ENCODE data around the gene PREB.

The PREB gene

DNA sequence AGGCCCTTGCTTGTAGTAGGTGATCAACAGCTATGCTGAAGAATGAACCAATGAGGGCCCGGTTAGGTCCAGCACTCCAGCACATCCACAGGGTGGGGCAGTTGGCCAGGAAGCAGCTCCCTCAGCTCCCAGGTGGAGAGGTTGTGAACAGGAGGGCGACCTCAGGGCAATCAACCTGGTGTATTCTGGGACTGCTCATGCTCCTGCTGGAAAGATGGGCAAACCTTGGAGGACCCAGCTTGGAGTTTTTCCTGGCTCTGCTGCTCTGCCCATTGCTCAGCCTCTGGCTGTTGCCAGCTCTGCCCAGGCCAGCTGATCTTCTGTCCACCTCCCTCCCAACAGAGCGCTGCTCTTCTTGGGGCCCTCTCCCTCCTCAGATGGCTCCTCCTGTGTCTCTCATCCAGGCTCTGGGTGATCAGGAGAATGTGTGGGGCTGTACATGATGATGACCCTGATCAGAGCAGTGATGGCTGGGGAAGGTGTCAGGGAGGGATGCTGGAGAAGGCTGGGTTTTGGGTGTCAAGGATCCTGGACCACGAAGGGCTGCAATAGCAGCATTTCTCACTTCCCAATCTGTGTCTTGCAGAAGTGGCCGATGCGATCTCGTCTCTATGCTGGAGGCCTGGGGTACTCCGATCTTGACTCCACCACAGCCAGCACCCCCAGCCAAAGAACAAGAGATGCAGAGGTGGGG, 17.8 kb upstream of the PREB start:
- no peak for DNase-seq

DNA sequence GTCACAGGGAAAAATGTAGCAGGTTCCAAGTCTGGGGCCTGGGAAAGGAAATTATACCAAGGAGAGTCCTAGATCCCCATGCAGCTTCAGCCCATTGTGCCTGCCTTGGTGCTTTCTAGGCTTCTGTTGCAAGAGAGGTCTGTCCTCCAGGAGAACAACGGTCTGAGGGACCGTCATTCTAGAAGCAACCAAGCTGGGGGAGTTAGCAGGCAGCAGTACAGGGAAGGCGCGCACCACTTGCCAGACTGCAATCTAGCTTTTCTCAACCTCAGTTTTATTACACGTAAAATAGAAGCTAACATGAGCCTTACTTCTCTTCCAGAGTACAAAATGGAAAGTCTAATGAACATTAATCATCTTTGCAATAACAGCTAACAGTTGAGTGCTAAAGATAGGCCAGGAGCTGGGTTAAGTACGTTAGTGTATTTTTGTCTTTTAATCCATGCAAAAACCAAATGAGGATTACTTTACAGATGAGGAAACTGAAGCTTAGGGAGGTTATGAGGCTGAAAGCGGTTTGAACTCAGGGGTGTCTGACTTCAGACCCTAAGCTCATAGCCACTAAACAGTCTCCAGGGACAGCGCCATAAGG, 16.3 kb upstream of the PREB start:
- DNase-seq = no peak

DNA sequence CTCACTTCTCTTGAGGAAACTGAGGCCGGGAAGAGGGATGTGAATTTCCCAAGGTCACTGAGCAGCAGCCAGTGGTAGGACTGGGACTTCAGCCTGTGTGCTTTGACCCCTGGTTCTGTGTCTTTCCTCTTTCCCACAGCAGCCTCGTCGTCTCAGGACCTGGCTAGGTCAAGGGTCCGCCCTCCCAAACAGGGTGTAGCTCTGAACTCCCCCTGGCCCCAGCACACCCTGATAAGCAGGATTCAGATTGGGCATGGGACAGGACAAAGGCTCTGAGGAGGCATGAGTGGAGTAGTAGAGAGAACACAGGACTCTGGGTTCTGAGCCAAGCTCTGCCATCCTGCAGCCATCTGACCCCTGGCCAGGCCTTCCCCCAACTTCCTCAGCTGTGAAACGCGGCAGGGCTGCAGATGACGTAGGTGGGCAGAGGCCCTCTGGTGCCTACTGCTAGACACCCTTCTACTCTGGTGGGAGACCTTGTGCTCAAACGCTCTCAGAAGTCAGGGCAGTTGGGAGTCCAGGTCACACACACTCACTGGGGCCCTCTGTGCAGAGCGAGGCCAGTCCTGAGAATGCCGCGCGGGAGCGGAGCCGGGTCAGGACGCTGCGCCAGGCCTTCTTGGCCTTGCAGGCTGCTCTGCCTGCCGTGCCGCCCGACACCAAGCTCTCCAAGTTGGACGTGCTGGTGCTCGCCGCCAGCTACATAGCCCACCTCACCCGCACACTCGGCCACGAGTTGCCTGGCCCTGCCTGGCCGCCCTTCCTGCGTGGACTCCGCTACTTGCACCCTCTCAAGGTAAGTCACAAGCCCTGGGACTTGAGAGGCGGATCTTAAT, 15.4 kb upstream of the PREB start:
- DNase-seq = no peak

DNA sequence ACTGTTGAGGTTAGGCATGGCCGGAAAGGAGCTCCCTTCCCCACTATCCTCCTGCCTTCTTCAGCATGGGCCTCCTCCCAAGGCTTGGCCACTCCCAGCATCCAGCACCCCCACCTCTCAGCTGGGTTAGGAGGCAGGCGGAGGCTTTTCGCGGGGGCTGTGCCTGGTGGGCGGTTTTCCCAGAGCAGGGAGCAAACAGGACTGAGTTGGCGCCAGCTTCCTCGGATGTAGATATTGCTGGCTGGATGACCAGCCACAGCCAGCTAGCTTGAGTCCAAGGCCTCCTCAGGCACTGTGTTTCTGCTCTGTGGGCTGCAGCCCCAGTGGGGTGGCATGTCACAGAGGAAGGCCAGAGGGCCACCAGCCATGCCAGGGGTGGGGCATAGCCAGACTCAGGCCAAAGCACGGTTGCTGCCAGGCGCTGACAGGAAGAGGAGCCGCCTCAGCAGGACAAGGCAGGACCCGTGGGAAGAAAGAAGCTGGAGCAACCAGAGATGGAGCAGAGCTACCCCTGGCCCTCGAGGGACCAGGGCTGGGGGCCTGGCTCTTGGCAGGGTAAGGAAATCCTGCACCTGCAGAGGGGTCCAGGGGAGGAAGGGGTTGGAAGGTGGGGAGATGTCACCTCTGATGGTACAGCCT, 14.5 kb upstream of the PREB start, which contains the start of gene TCF23:
Gene TCF23 (plus strand): TSS at position 204 of the 639 bp plus-strand sequence. CDS start 130 bp downstream, at position 334.
- DNase-seq = no peak

DNA sequence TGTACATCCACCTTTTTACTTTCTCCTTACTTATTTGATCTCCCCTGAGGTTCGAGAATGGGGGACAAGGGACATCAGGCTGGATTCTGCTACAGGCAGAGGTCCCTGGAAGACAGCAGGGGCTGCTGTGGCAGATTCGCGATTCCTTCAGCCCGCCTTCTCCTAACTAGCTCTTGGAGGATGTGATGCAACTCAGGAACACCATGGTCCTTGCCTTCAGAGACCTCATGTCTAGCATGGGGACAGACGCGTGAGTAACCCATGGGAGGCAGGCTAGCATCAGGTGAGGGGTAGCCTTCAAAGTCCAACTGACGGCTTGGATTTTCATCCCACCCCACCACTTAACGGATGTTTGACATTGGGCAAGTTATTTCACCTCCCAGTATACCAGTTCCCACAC, 13.5 kb upstream of the PREB start:
- DNase-seq = no peak

DNA sequence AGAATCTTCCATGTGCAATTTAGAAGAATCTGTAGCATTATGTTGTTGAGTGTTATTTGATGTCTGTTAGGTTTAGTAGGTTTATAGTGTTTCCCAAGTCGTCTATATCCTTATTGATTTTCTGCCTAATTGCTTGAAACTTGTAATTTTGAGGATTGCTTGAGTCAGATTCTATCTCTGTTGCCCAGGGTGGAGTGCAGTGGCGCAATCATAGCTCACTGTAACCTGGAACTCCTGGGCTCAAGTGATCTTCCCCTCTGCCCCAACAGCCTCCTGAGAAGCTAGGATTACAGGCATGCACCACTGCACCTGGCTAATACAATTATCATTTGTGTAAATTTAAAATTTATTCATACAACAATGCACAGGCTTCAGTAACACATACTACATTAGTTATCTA, 11.2 kb upstream of the PREB start:
- no peak for DNase-seq

DNA sequence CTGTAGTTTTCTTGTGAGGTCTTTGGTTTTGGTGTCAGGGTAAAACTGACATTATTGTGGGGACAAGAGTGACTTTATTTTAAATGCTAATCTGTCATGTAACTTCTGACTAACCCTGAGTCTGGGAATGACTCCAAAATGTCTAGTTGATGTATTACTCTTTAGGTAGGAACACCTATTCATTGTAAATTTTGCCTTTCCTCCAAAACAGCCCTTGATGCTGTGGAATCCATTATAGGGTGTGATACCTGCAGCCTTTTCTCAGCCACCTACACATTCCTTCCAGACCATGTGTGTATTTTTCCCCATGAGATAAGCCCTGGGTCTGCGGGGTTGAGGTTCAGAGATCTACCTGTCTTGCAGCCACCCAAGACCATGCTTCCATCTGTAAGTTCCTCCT, 8.8 kb upstream of the PREB start:
- no peak for DNase-seq

DNA sequence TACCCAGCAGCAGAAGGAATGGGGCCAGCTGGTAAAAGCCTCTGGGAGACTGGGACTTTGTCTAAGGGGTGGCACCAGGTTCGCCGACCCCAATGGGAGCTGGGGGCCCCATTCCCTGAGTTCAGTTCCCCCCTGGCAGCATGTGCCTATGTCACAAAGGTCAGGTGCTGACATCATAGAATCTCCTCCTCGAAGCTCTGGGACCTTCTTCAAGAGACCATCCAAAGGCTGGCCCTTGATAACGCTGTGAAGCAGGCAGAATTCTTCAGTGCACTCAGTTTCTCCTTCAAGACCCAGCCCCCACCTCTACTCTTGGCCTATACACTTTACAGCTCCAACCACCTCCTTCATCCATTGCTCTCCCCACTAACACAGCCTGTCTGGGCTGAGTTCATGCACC, 4.9 kb upstream of the PREB start, which contains the start of gene PRR30:
Gene PRR30 (minus strand): TSS at position 101 of the 400 bp plus-strand sequence. CDS start 1,081 bp downstream, outside the sequence.
- DNase-seq = no peak

DNA sequence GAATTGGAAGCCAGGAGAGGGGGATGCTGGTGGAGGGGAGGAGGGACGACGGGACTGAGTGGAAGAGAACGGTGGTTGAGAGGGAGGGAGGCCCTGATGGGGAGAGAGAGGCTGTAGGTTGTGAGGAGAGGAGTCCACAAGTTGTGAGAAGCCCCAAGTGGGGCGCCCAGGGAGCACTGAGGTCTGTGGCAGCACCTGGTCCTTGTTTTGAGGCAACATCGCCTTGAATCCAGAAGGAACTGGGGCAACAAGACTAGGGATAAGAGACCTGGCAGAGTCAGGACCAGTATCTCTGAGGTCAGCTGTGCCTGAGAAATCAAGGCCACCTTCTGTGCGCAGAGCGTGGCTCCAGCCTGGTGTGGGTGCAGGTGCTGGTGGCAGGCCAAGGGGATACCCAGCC, 3.7 kb upstream of the PREB start:
- DNase-seq = no peak

DNA sequence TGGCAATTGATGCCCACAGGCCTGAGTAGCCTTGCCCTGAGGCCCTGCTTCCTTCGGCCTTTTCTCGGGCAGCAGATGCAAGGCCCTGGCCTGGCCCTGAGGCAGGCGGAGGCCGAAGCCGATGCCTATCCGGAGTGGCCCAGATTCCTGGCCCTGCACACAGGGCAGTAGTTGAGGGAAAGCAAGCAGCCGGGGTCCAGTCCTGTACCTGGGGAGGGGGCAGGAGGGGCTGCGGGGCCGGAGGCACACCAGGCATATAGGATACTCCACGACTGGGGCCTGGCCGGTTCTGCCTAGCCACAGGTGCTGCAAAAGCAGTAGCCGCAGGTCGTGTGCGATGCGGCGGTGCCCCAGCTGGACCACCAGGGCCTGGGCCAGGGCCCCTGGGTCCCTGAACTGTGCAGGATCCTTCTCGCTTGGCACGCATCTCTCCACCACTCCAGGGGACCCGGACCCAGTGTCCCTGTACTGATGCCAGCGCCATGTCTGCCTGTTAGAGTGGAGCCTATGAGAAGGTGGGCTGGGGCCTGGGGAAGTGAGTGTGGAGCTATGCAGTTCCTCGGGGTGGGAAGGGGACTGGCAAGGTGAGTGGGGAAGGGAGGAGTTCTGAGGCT, 3.0 kb upstream of the PREB start:
- DNase-seq = no peak

DNA sequence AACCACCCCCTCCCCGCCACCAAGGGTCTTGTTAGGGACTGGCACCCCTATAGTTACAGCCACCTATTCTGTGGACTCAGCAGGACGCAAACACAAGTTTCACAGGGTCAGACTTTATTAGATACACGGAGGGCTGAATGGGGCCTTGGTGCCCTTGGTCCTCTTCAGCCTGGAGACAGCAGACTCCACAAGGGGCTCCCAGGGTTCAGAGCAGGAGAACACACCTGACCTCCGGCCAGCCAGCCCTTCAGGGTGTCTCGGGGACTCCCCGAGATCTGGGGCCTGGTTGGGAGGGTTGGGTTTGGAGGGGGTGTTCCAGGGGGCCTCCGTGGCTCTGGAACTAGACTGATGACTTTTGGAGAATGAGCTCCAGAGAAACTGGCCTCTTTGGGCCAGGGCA, 2.3 kb upstream of the PREB start:
- no peak for DNase-seq

DNA sequence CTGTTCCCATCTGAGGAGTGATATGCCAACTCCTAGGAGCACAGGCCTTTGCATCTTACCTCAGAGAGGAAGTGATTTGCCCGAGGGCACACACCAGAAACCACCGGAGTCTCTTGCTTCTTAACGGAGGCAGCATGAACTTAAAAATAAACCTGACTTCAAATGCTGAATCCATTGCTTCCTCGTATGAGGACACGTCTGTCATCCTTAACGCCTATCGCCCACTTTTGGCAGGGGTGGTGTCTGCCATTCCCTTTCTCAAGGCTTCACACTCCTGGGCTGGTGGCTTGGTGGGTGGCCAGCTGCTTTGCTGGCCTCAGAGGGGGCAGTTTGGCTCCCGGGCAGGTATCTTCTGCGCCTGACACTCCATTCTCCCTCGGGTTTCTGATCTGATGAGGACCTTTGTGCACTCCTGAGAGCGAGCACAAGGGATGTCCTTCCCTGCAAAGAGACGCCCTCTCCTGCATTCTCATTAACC, 1.1 kb upstream of the PREB start:
- DNase-seq = no peak

DNA sequence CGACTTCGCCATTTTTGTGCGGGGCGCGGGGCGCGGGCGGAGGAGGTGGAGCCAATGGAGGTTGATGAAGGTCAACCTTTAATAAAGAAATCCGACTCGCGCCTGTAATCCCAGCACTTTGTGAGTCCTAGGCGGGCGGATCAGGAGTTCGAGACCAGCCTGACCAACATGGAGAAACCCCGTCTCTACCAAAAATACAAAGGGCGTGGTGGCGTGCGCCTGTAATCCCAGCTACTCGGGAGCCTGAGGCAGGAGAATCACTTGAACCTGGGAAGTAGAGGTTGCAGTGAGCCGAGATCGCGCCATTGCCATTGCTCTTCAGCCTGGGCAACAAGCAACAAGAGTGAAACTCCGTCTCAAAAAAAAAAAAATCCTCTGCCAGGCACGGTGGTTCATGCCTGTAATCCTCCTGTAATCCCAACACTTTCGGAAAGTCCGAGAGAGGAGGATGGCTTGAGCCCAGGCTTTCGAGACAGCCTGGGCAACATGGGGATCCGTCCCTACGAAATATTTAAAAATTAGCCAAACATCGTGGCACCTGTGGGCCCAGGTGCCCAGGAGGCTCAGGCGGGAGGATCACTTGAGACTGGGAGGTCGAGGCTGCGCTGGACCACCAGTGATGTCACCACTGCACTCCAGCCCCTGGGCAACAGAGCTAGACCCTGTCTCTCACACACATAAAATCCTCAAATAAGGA, 493 bp upstream of the PREB start:
- DNase-seq = no peak

DNA sequence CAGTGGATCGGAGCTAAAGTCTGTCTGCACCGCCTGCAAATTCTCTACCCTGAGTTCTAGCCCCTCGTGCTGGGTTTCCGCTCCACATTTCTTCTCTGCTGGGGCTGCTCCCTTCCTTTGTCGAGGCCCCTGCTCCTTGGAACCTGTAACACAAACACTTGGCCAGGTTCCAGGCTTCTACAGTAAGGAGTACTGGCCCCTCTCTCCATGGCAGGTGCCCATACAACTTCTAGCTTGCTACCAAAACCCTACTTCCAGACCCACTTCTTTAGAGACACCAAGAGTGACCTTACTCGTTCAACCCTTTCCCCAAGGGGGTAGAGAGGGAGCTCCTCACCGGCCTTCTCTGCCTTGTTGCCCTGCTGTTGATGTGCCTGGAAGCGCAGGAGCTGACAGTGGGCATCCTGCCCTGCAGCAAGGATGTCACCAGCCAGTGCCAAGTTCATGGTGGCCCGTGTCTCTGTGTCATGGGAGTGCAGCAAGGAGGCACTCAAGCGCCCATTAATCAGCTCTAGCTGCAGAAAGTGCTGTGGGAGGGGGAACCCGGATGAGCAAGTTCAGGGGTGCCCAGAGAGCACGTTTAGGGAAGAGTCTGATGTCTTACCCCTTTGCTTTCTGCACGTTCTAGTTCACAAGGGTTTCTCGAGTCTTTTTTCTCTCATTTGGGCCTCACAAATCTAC, 1.1 kb downstream of the PREB start:
- DNase-seq = no peak

DNA sequence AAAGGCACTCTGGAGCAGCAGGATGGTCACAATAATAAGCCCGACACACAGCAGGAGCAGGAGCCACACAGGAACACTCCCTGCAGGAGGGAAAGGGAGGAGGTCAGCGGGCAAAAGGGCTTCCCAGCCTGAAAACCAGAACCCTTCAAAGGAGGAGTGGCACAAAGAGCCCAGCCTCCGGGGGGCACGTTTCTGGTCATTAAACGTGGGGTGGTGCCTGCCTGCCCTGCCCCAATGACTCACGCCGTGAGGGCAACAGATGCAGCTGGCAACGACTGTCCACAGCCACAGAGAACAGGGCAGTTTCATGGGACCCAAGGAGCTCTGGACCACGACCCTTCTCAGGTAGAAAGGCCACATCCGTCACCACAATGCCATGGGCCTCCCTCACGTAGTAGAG, 3.0 kb downstream of the PREB start:
- DNase-seq = no peak

DNA sequence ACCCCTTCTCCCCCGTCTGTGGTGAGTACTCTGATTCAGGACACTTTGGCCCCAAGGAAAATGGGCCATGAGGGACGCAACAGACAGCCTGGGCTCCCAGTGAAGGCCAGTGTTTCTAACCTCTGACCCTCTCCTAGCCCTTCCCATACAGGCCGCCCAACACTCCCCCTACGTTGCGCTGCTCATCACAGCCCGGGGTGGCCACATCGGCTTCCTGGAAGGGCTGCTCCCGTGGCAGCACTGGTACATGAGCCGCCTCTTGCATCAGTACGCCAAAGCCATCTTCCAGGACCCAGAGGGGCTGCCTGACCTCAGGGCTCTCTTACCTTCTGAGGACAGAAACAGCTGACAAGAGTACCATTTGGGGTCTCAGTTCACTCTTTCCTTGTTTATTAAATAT, 4.0 kb downstream of the PREB start:
- no peak for DNase-seq

DNA sequence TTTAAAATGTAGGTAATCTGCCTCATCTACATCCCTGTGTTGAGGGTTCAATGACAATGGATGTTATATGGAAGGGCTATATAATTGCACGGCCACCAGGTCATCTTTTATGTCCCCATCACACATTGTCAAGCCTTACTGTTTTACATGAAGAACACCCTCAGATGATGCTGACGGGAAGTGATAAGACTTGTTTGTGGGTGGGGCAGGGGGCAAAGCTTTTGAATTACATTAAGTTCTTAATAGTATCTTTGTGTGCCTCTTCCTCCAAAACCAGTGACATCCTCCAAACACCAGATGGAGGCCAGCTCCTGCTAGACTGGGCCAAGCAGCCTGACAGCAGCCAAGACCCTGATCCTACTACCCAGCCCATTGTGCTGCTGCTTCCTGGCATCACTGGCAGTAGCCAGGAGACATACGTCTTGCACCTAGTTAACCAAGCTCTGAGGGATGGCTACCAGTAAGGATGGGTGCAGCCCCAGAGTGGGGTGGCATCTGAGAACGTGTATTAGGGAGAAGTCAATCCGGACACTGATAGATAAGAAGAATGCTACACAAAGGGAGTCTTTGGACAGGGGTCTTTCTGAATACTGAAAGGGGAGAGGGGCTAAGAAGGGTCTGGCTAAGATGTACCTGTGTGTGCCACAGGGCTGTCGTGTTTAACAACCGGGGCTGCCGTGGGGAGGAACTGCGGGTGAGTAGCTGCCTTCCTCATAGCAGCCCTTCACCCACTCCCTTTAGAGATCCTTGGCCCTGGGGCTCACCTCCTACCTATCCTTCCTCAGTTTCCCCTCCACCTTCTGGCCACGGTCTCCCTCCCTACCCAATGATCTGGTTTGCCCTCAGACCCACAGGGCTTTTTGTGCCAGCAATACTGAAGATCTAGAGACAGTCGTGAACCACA, 5.5 kb downstream of the PREB start:
- DNase-seq = no peak

DNA sequence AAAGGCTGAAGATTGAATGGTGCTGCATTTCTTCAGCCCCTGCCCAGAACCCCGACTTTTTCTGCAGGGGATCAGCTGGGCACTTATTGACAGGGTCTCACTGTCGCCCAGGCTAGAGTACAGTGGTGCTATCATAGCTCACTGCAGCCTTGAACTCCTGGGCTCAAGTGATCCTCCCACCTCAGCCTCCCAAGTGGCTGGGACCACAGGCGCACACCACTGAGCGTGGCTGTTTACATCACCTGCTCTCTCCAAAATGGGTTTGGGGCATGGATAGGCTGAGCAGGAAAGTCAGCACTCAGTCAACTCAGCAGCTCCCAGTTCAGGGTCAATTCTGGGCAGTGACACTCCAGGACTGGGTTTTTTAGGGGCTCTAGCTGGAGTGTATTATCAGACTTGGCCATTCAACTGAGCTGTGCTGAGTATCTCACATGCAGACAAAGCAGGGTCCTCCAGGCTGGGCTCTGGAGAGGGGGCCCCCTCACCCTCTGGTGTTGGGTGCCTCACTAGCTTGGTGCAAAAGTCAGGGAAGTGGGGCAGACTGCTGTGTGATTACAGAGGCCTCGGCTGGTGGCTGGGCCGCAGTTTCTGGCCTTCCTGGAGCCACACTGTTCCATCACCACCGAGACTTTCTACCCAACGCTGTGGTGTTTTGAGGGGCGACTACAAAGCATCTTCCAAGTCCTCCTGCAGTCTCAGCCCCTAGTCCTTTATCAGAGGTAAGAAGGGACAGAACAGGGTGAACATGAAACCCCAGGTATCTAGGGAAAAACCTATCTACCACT, 6.4 kb downstream of the PREB start:
- DNase-seq = no peak

DNA sequence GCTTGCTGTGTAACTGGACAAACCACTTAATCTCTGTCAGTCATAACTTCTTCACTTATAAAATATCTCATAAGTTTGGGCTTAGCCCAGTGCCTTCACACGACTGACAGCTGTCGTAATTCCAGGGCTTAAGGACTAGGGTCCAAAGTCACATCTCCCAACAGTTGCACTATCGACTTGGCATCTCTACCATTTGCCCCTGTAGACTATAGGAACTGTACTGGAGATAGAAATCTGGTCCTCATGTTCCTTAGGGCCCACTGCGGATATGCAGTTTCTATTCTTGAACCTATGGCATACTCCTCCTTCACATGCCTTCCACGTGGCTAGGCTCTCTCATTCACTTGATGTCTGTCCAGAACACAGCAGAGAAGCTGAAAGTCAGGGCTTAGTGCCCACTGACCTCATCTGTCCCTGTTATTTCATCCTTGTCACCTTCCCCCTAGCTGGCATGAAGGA, 8.2 kb downstream of the PREB start:
- no peak for DNase-seq
